GM20000 (cell line): Measurements from ENCODE around the gene WDR88.
A peak's percentile ranks its signal among the peaks of the same experiment; 100 is the strongest.

Experiments used
- DNase-seq: peaks from one replicate; pipeline ENCODE4 v3.0.0; 2012; ENCODE audit warnings: low spot score
- CTCF ChIP-seq: IDR thresholded peaks from 2 replicates; pipeline ENCODE4 v1.5.1; 2012; ENCODE audit warnings: mild to moderate bottlenecking, control low read depth; ENCODE audit errors: extremely low read depth, missing control alignments

WDR88 gene

GRCh38 chr19:33132425-33132824, 511 bp downstream of the WDR88 start:
- TF ChIP-seq CTCF: peak; percentile 15
- DNase-seq: peak; percentile 45

- no peak for TF ChIP-seq CTCF
- peak; percentile 30 for DNase-seq
Observed at GRCh38 chr19:33133438-33134031, 1.6 kb downstream of the WDR88 start.

GRCh38 chr19:33134571-33135041, 2.7 kb downstream of the WDR88 start:
- DNase-seq: peak; percentile 69
- no peak for TF ChIP-seq CTCF

GRCh38 chr19:33139165-33139564, 7.3 kb downstream of the WDR88 start:
- DNase-seq: no peak
- no peak for TF ChIP-seq CTCF

GRCh38 chr19:33143897-33144405, 12.0 kb downstream of the WDR88 start:
- DNase-seq: peak; percentile 84

GRCh38 chr19:33146209-33146608, 14.3 kb downstream of the WDR88 start:
- DNase-seq: no peak
- no peak for TF ChIP-seq CTCF

More at GRCh38 chr19:33143897-33144405, 12.0 kb downstream of the WDR88 start:
- TF ChIP-seq CTCF: peak; percentile 91

GRCh38 chr19:33147538-33147937, 15.6 kb downstream of the WDR88 start:
- no peak for DNase-seq
- TF ChIP-seq CTCF: no peak
